ENCODE data around the gene TK2. TPM values are rescaled to one million over a fixed set of nuclear protein-coding genes. Genes with fewer than 3 reads are reported as not detected.

The TK2 gene
- polyA plus RNA-seq, 1 experiment = 42.7 TPM

GRCh38 chr16:66462912-66463311 is 87.0 kb downstream of the TK2 start:
- H3K36me3 ChIP-seq (ENCODE audit: control insufficient read depth, insufficient read depth, low read length) = no peaks in the 10 kb centered on the region
- peaks cover 12% of the 10 kb centered on the region for H3K27me3 ChIP-seq (ENCODE audit: control insufficient read depth, insufficient read depth, low read length)
- POLR2A ChIA-PET = no interaction called here
- CTCF ChIA-PET = interaction anchor here (0.9 to 1.5 kb wide), 2 partner anchors 12 to 13 kb away, joined by 3 to 5 read pairs; no protein-coding TSS in a partner anchor
- TF ChIP-seq, protein P1, sequence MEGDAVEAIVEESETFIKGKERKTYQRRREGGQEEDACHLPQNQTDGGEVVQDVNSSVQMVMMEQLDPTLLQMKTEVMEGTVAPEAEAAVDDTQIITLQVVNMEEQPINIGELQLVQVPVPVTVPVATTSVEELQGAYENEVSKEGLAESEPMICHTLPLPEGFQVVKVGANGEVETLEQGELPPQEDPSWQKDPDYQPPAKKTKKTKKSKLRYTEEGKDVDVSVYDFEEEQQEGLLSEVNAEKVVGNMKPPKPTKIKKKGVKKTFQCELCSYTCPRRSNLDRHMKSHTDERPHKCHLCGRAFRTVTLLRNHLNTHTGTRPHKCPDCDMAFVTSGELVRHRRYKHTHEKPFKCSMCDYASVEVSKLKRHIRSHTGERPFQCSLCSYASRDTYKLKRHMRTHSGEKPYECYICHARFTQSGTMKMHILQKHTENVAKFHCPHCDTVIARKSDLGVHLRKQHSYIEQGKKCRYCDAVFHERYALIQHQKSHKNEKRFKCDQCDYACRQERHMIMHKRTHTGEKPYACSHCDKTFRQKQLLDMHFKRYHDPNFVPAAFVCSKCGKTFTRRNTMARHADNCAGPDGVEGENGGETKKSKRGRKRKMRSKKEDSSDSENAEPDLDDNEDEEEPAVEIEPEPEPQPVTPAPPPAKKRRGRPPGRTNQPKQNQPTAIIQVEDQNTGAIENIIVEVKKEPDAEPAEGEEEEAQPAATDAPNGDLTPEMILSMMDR (IDR thresholded peaks at IDR 0.05; ENCODE audit: insufficient read depth, low read depth, low read length) = no peak
- no peak for DNase-seq (ENCODE audit: low read depth)
- no peak overlapping the region for H3K4me3 ChIP-seq (ENCODE audit: low read depth, low read length)

GRCh38 chr16:66460703-66461102 is 89.2 kb downstream of the TK2 start:
- ChIA-PET POLR2A (no interaction called here), CTCF (interaction anchor here (0.6 to 1.5 kb wide), 4 partner anchors 10 to 54 kb away, joined by 3 read pairs; no protein-coding TSS in a partner anchor)
- no peak for DNase-seq (ENCODE audit: low read depth)
- no peak overlapping the region for H3K4me3 ChIP-seq (ENCODE audit: low read depth, low read length)
- no peaks in the 10 kb centered on the region for H3K36me3 ChIP-seq (ENCODE audit: control insufficient read depth, insufficient read depth, low read length)
- H3K27me3 ChIP-seq (ENCODE audit: control insufficient read depth, insufficient read depth, low read length) = peaks cover 16% of the 10 kb centered on the region
- TF ChIP-seq, protein P1 (IDR thresholded peaks at IDR 0.05; ENCODE audit: insufficient read depth, low read depth, low read length) = no peak

DNA sequence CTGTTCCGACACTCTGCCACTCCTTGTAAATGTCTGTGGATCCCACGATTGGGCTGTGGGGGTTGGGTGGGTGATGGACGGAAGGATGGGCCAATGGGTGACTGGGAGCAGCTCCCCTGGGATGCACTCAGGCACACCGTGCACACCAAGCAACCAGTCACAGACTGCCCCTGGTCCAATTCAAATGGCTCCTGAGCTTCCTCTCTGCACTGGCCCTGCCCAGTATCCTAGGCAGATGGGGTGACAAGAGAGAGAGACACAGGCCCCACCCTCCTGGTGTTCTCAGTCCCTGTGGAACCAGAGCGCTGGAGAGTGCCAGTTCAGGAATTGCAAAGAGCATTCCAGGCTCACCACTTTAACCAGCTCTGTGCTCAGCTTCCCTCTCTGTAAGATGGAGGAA is 90.0 kb downstream of the TK2 start:
- no peaks in the 10 kb centered on the region for H3K36me3 ChIP-seq (ENCODE audit: control insufficient read depth, insufficient read depth, low read length)
- DNase-seq (ENCODE audit: low read depth) = no peak
- ChIA-PET CTCF (interaction anchor here (1.4 to 1.5 kb wide), 2 partner anchors 9 to 53 kb away, joined by 3 read pairs; no protein-coding TSS in a partner anchor), POLR2A (no interaction called here)
- TF ChIP-seq, protein P1 (IDR thresholded peaks at IDR 0.05; ENCODE audit: insufficient read depth, low read depth, low read length) = no peak
- H3K4me3 ChIP-seq (ENCODE audit: low read depth, low read length) = no peak overlapping the region
- peaks cover 17% of the 10 kb centered on the region for H3K27me3 ChIP-seq (ENCODE audit: control insufficient read depth, insufficient read depth, low read length)

DNA sequence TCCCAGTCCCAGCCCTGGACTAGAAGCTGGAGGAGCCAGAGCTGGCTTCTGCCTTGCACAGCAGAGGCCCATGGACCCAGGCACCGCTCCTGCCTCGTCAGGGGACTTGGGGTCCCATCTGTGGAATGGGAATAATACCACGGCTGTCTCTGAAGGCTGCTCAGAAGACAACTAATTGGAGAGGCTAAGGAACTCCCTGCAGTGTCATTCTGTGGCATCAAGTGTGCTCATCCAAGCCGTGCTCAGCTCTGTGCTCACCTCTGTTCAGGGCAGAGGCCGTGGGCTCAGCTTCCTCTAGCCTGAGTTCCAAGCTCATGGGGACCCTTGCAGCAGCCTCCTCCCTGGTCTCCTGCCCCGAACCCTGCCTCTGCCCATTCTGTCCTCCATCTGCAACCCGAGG is 91.1 kb downstream of the TK2 start:
- POLR2A ChIA-PET = no interaction called here
- Histone ChIP-seq H3K36me3 (ENCODE audit: control insufficient read depth, insufficient read depth, low read length) (no peaks in the 10 kb centered on the region), H3K4me3 (ENCODE audit: low read depth, low read length) (no peak overlapping the region), H3K27me3 (ENCODE audit: control insufficient read depth, insufficient read depth, low read length) (peaks cover 19% of the 10 kb centered on the region)
- DNase-seq (ENCODE audit: low read depth) = no peak
- CTCF ChIA-PET = interaction anchor here (1.5 kb wide), 1 partner anchor 8 kb away, joined by 3 read pairs; no protein-coding TSS in a partner anchor
- TF ChIP-seq, protein P1 (IDR thresholded peaks at IDR 0.05; ENCODE audit: insufficient read depth, low read depth, low read length) = no peak

DNA sequence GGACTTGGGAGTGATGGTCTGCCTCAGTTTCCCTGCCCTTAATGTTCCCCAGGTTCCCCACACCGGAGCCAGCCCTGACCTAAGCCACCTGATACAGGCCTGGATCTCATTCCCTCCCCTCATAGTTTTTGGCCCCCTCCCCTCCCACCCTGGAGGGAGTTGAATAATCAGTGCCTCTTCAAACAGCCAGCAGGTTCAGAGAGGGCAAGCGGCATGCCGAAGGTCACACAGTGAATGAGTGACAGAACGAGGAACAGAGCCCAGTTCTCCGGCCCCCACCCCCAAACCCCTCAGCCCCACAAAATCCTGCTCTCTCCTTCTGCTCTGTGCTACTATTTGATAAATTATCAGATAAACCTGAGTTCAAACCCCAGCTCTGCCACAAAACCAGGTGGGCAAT is 91.6 kb downstream of the TK2 start:
- no peak for DNase-seq (ENCODE audit: low read depth)
- H3K27me3 ChIP-seq (ENCODE audit: control insufficient read depth, insufficient read depth, low read length) = peaks cover 19% of the 10 kb centered on the region
- ChIA-PET POLR2A (no interaction called here), CTCF (no interaction called here)
- TF ChIP-seq, protein P1 (IDR thresholded peaks at IDR 0.05; ENCODE audit: insufficient read depth, low read depth, low read length) = no peak
- no peak overlapping the region for H3K4me3 ChIP-seq (ENCODE audit: low read depth, low read length)
- H3K36me3 ChIP-seq (ENCODE audit: control insufficient read depth, insufficient read depth, low read length) = no peaks in the 10 kb centered on the region

Small RNAs within 50 kb of the gene (small RNA-seq; reads per million reads assigned to genes)
- gene CKLF-CMTM1 (ENCODE audit: insufficient read length, low read depth, low replicate concordance) = not detected

Other genes starting within 250 kb of the TK2 start
- not detected in 2 replicates for gene CDH5, start 183.4 kb downstream of the TK2 start, polyA plus RNA-seq (2011; rRNA removed)
- gene BEAN1, start 122.8 kb downstream of the TK2 start, polyA plus RNA-seq (2011; rRNA removed) = not detected in 2 replicates
- gene CKLF, start 2.5 kb upstream of the TK2 start, polyA plus RNA-seq (2011; rRNA removed) = 60.8 and 66.9 TPM in 2 replicates
- 2.7 and 3.2 TPM in 2 replicates for gene CMTM1, start 16.3 kb upstream of the TK2 start, polyA plus RNA-seq (2011; rRNA removed)
- not detected in 2 replicates for gene CMTM2, start 29.3 kb upstream of the TK2 start, polyA plus RNA-seq (2011; rRNA removed)
- 31.3 and 35.5 TPM in 2 replicates for gene CMTM3, start 54.6 kb upstream of the TK2 start, polyA plus RNA-seq (2011; rRNA removed)
- gene CMTM4, start 146.6 kb upstream of the TK2 start, polyA plus RNA-seq (2011; rRNA removed) = 24.8 and 28.0 TPM in 2 replicates
- 82.0 and 82.8 TPM in 2 replicates for gene DYNC1LI2, start 201.5 kb upstream of the TK2 start, polyA plus RNA-seq (2011; rRNA removed)